Thyroid gland (tissue), 4 donors: ENCODE data around the gene ZNF814.
"Not testable (repeated sequence)": the region's sequence is repeated elsewhere in the genome, so short reads cannot be mapped to it uniquely, and the experiment has no call there.

Experiments
- POLR2A ChIP-seq, 2 donors: fragments of 450-650 bp; IDR thresholded peaks; one replicate each; pipeline ENCODE4 v1.6.1; 2017; ENCODE audit warnings: antibody characterized with exemption in 2 of 2, mild to moderate bottlenecking in 2 of 2, moderate library complexity in 1 of 2
- TF ChIP-seq, protein P1 (sequence below), 6 experiments: fragments of 200-600 bp in 3 of 6; fragments of 450-650 bp in 3 of 6; sonication (generic) in 3 of 6; IDR thresholded peaks; one replicate each; pipeline ENCODE4 v1.5.1; 2016 to 2019; ENCODE audit warnings: antibody characterized with exemption in 6 of 6, mild to moderate bottlenecking in 2 of 6, inconsistent platforms in 1 of 6, moderate library complexity in 1 of 6

DNA sequence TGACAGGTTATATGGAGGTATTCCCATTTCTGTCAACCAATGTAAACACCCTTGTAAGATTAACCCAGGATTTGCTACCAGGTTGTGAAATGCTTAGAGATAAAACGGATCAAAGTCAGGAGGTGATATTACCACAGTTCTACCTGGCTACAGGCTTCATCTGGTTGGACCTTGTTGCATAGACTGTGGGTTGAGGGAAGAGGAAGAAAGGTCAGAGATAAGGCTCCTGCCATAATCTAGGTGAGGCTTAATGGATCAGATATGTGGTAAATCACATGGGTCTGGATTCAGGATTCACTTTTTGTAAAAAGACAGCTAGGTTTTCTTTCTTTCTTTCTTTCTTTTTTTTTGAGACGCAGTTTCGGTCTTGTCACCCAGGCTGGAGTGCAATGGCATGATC is 67.3 kb downstream of the ZNF814 start:
- TF ChIP-seq, protein P1, sequence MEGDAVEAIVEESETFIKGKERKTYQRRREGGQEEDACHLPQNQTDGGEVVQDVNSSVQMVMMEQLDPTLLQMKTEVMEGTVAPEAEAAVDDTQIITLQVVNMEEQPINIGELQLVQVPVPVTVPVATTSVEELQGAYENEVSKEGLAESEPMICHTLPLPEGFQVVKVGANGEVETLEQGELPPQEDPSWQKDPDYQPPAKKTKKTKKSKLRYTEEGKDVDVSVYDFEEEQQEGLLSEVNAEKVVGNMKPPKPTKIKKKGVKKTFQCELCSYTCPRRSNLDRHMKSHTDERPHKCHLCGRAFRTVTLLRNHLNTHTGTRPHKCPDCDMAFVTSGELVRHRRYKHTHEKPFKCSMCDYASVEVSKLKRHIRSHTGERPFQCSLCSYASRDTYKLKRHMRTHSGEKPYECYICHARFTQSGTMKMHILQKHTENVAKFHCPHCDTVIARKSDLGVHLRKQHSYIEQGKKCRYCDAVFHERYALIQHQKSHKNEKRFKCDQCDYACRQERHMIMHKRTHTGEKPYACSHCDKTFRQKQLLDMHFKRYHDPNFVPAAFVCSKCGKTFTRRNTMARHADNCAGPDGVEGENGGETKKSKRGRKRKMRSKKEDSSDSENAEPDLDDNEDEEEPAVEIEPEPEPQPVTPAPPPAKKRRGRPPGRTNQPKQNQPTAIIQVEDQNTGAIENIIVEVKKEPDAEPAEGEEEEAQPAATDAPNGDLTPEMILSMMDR (IDR thresholded peaks at IDR 0.05): not testable (repeated sequence)
- TF ChIP-seq POLR2A (IDR thresholded peaks at IDR 0.05): not testable (repeated sequence)
